ENCODE data around the gene SNED1.

SNED1 gene

GRCh38 chr2:240981280-240981679 lies 17.1 kb upstream of the SNED1 start:
- no peak overlapping the region for H3K4me3 ChIP-seq (ENCODE audit: control insufficient read depth, low read depth, low read length)
- TF ChIP-seq CTCF (IDR thresholded peaks at IDR 0.05; ENCODE audit: control insufficient read depth, insufficient read depth, low read depth, low read length, missing control alignments), result no peak
- no peak for DNase-seq (ENCODE audit: low read depth)

GRCh38 chr2:240981871-240982800 lies 16.3 kb upstream of the SNED1 start:
- H3K4me3 ChIP-seq (ENCODE audit: control insufficient read depth, low read depth, low read length), result no peak overlapping the region
- no peak for DNase-seq (ENCODE audit: low read depth)
- TF ChIP-seq CTCF (IDR thresholded peaks at IDR 0.05; ENCODE audit: control insufficient read depth, insufficient read depth, low read depth, low read length, missing control alignments), result no peak

GRCh38 chr2:240982821-240983281 lies 15.6 kb upstream of the SNED1 start:
- TF ChIP-seq CTCF (IDR thresholded peaks at IDR 0.05; ENCODE audit: control insufficient read depth, insufficient read depth, low read depth, low read length, missing control alignments), result no peak
- H3K4me3 ChIP-seq (ENCODE audit: control insufficient read depth, low read depth, low read length), result no peak overlapping the region
- no peak for DNase-seq (ENCODE audit: low read depth)

GRCh38 chr2:240983361-240983995 lies 14.9 kb upstream of the SNED1 start:
- no peak overlapping the region for H3K4me3 ChIP-seq (ENCODE audit: control insufficient read depth, low read depth, low read length)
- DNase-seq (ENCODE audit: low read depth), result no peak
- no peak for TF ChIP-seq CTCF (IDR thresholded peaks at IDR 0.05; ENCODE audit: control insufficient read depth, insufficient read depth, low read depth, low read length, missing control alignments)

- TF ChIP-seq CTCF (IDR thresholded peaks at IDR 0.05; ENCODE audit: control insufficient read depth, insufficient read depth, low read depth, low read length, missing control alignments), result no peak
- no peak overlapping the region for H3K4me3 ChIP-seq (ENCODE audit: control insufficient read depth, low read depth, low read length)
- DNase-seq (ENCODE audit: low read depth), result no peak
Observed at GRCh38 chr2:240983996-240984498, 14.4 kb upstream of the SNED1 start.

GRCh38 chr2:240985881-240986786 lies 12.3 kb upstream of the SNED1 start:
- no peak for TF ChIP-seq CTCF (IDR thresholded peaks at IDR 0.05; ENCODE audit: control insufficient read depth, insufficient read depth, low read depth, low read length, missing control alignments)
- H3K4me3 ChIP-seq (ENCODE audit: control insufficient read depth, low read depth, low read length), result no peak overlapping the region
- no peak for DNase-seq (ENCODE audit: low read depth)

Data from AG09309 (cell line).